ENCODE results near the gene ARHGAP22.

- TF ChIP-seq CTCF (IDR thresholded peaks at IDR 0.05) = no peak
- TF ChIP-seq POLR2A (IDR thresholded peaks at IDR 0.05) = no peak
Measured at GRCh38 chr10:48538611-48539010, 66.3 kb downstream of the ARHGAP22 start.
